SK-N-SH (cell line): ENCODE measurements around the gene DNHD1. TPM values are rescaled to one million over a fixed set of nuclear protein-coding genes. Genes with fewer than 3 reads are reported as not detected.
A peak's percentile ranks its signal among the peaks of the same experiment; 100 is the strongest.

Experiments
- CHD2 ChIP-seq: fragments of 150-350 bp; IDR thresholded peaks from 2 replicates; pipeline ENCODE4 v1.6.1; 2018; ENCODE audit warnings: low read length; ENCODE audit not compliant: partially characterized antibody
- EP300 ChIP-seq, 2 experiments: IDR thresholded peaks; 2 replicates each; pipeline versions ENCODE4 v1.4.0 to v1.6.1; 2012; ENCODE audit warnings: borderline replicate concordance in 1 of 2, low read depth in 1 of 2, low read length in 1 of 2
- EZH2phosphoT487 ChIP-seq: fragments of 200-600 bp; sonication (generic); IDR thresholded peaks from 2 replicates; pipeline ENCODE4 v1.6.1; 2017; ENCODE audit warnings: low read depth, mixed run types, mild to moderate bottlenecking, antibody characterized with exemption, moderate library complexity, borderline replicate concordance
- JUND ChIP-seq: IDR thresholded peaks from 2 replicates; pipeline ENCODE4 v1.4.0; 2012
- MXI1 ChIP-seq: IDR thresholded peaks from 2 replicates; pipeline ENCODE4 v1.6.1; 2012; ENCODE audit warnings: mild to moderate bottlenecking, low read depth, low read length, improper control_type of control experiment
- NRF1 ChIP-seq: IDR thresholded peaks from 2 replicates; pipeline ENCODE4 v1.6.1; 2012; ENCODE audit warnings: low read depth, mild to moderate bottlenecking, low read length
- POLR2AphosphoS5 ChIP-seq: IDR thresholded peaks from 2 replicates; pipeline ENCODE4 v1.6.1; 2012; ENCODE audit warnings: low read depth, low read length
- RCOR1 ChIP-seq: fragments of 150-350 bp; IDR thresholded peaks from 2 replicates; pipeline ENCODE4 v1.6.1; 2017; ENCODE audit warnings: antibody characterized with exemption, low read length
- RXRA ChIP-seq: IDR thresholded peaks from 2 replicates; pipeline ENCODE4 v1.4.0; 2012; ENCODE audit warnings: low read depth, mild to moderate bottlenecking, borderline replicate concordance
- SIN3A ChIP-seq: IDR thresholded peaks from 2 replicates; pipeline ENCODE4 v1.6.1; 2012; ENCODE audit warnings: low read depth, mild to moderate bottlenecking, low read length, moderate library complexity, borderline replicate concordance
- TAF1 ChIP-seq: IDR thresholded peaks from 2 replicates; pipeline ENCODE4 v1.6.1; 2012; ENCODE audit warnings: low read depth, mild to moderate bottlenecking, low read length, moderate library complexity, borderline replicate concordance
- TEAD4 ChIP-seq: IDR thresholded peaks from 2 replicates; pipeline ENCODE4 v1.4.0; 2012; ENCODE audit warnings: mild to moderate bottlenecking, borderline replicate concordance; ENCODE audit not compliant: insufficient read depth
- YY1 ChIP-seq: IDR thresholded peaks from 2 replicates; pipeline ENCODE4 v1.4.0; 2012; ENCODE audit warnings: low read depth, mild to moderate bottlenecking
- polyA plus RNA-seq, 3 experiments: library from polyadenylated mRNA; depleted of rRNA; stranded (reverse); fragments of >200 nt; gene quantifications; 2 replicates each; pipeline ENCODE4 v1.2.3, GENCODE V29; 2012
- TF ChIP-seq, protein P1 (sequence below): IDR thresholded peaks from 2 replicates; pipeline ENCODE4 v1.6.1; 2012; ENCODE audit warnings: mild to moderate bottlenecking, low read depth, low read length, moderate library complexity
- TF ChIP-seq, protein P2 (sequence below): fragments of 200-600 bp; sonication (generic); IDR thresholded peaks from 2 replicates; pipeline ENCODE4 v1.6.1; 2017; ENCODE audit warnings: antibody characterized with exemption, mild to moderate bottlenecking, moderate library complexity
- TF ChIP-seq, protein P3 (sequence below): IDR thresholded peaks from 2 replicates; pipeline ENCODE4; 2012
- TF ChIP-seq, protein P4 (sequence below): IDR thresholded peaks from 2 replicates; pipeline ENCODE4 v1.4.0; 2012; ENCODE audit warnings: low read depth, borderline replicate concordance
- TF ChIP-seq, protein P5 (sequence below): IDR thresholded peaks from 2 replicates; pipeline ENCODE4 v1.4.0; 2012; ENCODE audit warnings: low read depth

Gene DNHD1
- polyA plus RNA-seq, 1 of the 3 experiments (the other 2 are of a cell fraction): 5.3 TPM

DNA sequence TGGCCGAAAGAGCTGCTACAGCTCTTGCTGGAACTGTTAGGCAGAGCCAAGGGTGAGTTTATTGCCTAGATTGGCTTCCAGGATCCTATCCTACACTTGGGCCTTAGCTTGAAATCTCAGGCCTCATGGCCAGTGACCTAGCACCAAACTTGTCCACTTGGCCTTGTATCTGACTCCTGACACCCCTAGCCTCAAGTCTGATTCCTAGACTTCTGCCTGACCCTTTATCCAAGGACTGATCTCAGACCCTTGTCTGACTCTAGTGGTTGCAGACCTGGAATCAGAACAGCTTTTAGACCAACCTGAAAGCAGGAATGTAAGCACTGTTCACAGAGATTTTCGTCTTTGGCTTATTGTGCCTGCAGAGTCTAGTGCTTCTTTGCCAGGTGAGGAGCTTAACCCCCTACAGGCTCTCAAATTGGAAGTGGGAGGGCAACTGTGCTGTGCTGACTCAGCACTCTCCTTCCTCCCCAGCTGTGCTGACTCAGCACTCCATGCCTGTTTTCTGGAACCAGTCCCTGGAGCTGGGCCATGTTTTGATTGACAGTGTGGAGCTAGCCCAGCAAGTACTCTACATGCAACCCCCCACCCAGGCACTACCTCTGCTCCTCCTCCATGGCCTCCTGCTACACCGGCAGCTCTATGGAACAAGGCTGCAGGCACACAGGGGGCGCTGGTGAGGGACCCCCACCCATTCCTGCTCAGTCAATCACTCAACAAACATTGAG is 71.3 kb downstream of the DNHD1 start (continued):
- TF ChIP-seq, protein P1, sequence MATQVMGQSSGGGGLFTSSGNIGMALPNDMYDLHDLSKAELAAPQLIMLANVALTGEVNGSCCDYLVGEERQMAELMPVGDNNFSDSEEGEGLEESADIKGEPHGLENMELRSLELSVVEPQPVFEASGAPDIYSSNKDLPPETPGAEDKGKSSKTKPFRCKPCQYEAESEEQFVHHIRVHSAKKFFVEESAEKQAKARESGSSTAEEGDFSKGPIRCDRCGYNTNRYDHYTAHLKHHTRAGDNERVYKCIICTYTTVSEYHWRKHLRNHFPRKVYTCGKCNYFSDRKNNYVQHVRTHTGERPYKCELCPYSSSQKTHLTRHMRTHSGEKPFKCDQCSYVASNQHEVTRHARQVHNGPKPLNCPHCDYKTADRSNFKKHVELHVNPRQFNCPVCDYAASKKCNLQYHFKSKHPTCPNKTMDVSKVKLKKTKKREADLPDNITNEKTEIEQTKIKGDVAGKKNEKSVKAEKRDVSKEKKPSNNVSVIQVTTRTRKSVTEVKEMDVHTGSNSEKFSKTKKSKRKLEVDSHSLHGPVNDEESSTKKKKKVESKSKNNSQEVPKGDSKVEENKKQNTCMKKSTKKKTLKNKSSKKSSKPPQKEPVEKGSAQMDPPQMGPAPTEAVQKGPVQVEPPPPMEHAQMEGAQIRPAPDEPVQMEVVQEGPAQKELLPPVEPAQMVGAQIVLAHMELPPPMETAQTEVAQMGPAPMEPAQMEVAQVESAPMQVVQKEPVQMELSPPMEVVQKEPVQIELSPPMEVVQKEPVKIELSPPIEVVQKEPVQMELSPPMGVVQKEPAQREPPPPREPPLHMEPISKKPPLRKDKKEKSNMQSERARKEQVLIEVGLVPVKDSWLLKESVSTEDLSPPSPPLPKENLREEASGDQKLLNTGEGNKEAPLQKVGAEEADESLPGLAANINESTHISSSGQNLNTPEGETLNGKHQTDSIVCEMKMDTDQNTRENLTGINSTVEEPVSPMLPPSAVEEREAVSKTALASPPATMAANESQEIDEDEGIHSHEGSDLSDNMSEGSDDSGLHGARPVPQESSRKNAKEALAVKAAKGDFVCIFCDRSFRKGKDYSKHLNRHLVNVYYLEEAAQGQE: no peak
- TF ChIP-seq CHD2 (no peak), JUND (no peak), MXI1 (no peak), YY1 (no peak), NRF1 (no peak), SIN3A (peak; percentile 84; the same call in 1 of the 2 replicates), TEAD4 (no peak), EP300 (IDR thresholded peaks at IDR 0.05; ENCODE audit: borderline replicate concordance in 1 of 2, low read depth in 1 of 2, low read length in 1 of 2) (no peak), RCOR1 (no peak), EZH2phosphoT487 (no peak), POLR2AphosphoS5 (peak; percentile 41; the same call in 1 of the 2 replicates), RXRA (no peak), TAF1 (no peak)
- TF ChIP-seq, protein P2, sequence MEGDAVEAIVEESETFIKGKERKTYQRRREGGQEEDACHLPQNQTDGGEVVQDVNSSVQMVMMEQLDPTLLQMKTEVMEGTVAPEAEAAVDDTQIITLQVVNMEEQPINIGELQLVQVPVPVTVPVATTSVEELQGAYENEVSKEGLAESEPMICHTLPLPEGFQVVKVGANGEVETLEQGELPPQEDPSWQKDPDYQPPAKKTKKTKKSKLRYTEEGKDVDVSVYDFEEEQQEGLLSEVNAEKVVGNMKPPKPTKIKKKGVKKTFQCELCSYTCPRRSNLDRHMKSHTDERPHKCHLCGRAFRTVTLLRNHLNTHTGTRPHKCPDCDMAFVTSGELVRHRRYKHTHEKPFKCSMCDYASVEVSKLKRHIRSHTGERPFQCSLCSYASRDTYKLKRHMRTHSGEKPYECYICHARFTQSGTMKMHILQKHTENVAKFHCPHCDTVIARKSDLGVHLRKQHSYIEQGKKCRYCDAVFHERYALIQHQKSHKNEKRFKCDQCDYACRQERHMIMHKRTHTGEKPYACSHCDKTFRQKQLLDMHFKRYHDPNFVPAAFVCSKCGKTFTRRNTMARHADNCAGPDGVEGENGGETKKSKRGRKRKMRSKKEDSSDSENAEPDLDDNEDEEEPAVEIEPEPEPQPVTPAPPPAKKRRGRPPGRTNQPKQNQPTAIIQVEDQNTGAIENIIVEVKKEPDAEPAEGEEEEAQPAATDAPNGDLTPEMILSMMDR: peak; percentile 25; the same call in 1 of the 2 replicates
- TF ChIP-seq, protein P3, sequence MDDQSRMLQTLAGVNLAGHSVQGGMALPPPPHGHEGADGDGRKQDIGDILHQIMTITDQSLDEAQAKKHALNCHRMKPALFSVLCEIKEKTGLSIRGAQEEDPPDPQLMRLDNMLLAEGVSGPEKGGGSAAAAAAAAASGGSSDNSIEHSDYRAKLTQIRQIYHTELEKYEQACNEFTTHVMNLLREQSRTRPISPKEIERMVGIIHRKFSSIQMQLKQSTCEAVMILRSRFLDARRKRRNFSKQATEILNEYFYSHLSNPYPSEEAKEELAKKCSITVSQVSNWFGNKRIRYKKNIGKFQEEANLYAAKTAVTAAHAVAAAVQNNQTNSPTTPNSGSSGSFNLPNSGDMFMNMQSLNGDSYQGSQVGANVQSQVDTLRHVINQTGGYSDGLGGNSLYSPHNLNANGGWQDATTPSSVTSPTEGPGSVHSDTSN: peak; percentile 94
- TF ChIP-seq, protein P4, sequence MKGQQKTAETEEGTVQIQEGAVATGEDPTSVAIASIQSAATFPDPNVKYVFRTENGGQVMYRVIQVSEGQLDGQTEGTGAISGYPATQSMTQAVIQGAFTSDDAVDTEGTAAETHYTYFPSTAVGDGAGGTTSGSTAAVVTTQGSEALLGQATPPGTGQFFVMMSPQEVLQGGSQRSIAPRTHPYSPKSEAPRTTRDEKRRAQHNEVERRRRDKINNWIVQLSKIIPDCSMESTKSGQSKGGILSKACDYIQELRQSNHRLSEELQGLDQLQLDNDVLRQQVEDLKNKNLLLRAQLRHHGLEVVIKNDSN: no peak
- TF ChIP-seq, protein P5, sequence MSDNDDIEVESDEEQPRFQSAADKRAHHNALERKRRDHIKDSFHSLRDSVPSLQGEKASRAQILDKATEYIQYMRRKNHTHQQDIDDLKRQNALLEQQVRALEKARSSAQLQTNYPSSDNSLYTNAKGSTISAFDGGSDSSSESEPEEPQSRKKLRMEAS: no peak
